ENCODE results near the gene HPN.

DNA sequence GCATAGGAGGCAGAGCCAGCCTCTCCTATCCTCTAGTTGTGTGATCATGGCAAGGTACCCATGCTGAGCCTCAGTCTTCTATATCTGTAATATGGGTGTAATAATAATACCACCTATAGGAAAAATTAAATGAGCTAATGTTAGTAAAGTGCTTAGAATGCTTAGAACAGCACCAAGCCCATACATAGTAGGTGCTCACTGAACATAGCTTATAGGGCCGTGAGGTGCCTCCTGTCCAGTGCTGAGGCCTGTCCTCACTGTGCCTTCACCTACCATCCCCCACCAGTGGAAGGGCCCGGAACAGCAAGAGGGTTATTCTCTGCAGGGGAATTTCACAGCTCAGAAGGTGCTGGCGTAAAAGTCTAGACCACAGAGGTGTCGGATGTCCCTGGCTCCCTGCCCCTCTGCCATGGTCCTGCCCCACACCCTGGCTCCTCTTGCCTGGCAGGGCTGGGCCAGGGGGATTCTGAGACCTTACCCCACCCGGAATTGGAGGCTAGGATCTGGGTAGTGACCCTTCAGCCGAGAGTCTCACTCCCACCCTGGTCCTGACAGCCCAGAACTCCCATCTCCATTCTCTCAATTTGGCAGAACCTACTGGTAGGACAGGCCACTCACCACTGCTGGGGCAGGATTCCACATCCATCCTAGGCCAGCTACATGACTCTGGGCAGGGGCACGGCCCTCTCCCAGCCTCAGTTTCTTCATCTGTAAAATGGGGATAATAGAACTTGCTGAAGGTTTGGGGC is 13.5 kb upstream of the HPN start:
- no peak for TF ChIP-seq EZH2 (IDR thresholded peaks at IDR 0.05; ENCODE audit: borderline replicate concordance, low read depth, low read length, severe bottlenecking)
- TF ChIP-seq, protein P1, sequence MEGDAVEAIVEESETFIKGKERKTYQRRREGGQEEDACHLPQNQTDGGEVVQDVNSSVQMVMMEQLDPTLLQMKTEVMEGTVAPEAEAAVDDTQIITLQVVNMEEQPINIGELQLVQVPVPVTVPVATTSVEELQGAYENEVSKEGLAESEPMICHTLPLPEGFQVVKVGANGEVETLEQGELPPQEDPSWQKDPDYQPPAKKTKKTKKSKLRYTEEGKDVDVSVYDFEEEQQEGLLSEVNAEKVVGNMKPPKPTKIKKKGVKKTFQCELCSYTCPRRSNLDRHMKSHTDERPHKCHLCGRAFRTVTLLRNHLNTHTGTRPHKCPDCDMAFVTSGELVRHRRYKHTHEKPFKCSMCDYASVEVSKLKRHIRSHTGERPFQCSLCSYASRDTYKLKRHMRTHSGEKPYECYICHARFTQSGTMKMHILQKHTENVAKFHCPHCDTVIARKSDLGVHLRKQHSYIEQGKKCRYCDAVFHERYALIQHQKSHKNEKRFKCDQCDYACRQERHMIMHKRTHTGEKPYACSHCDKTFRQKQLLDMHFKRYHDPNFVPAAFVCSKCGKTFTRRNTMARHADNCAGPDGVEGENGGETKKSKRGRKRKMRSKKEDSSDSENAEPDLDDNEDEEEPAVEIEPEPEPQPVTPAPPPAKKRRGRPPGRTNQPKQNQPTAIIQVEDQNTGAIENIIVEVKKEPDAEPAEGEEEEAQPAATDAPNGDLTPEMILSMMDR (IDR thresholded peaks at IDR 0.05; ENCODE audit: borderline replicate concordance, extremely low read depth, low read length, poor library complexity, severe bottlenecking) = no peak

Measured in DND-41 (cell line).